ENCODE results near the gene USH2A. TPM values are rescaled to one million over a fixed set of nuclear protein-coding genes. Genes with fewer than 3 reads are reported as not detected.
A peak's percentile ranks its signal among the peaks of the same experiment; 100 is the strongest.
"Not testable (repeated sequence)": the region's sequence is repeated elsewhere in the genome, so short reads cannot be mapped to it uniquely, and the experiment has no call there.

Gene USH2A
- total RNA-seq, 1 donor from 2014 or later, result 0.05 TPM

- no peak for DNase-seq (ENCODE audit: low read depth)
Observed at GRCh38 chr1:216193839-216194443, 229.3 kb downstream of the USH2A start.

- no peak for DNase-seq (ENCODE audit: low read depth)
Observed at GRCh38 chr1:216190438-216190837, 232.8 kb downstream of the USH2A start.

GRCh38 chr1:216186816-216187215 lies 236.4 kb downstream of the USH2A start:
- DNase-seq (ENCODE audit: low read depth), result peak; percentile 13

DNA sequence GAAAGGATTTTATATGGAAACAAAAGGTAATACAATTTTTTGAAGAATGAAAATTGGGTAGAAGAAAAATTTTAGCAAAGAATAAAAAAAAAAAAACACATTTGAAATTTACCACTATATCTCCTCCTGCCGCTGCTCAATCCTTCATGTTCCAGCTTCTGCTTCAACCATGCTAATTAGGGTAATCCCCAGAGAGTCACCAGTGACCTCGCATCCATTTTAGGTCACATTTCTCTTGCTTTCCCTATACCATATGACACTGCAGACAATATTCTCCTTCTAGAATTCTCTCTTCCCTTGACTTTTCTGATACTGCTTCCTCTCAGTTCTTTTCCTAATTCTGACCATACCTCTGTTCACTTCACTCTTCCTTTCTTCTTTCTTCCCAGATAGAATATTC lies 237.1 kb downstream of the USH2A start:
- no peak for DNase-seq (ENCODE audit: low read depth)

DNA sequence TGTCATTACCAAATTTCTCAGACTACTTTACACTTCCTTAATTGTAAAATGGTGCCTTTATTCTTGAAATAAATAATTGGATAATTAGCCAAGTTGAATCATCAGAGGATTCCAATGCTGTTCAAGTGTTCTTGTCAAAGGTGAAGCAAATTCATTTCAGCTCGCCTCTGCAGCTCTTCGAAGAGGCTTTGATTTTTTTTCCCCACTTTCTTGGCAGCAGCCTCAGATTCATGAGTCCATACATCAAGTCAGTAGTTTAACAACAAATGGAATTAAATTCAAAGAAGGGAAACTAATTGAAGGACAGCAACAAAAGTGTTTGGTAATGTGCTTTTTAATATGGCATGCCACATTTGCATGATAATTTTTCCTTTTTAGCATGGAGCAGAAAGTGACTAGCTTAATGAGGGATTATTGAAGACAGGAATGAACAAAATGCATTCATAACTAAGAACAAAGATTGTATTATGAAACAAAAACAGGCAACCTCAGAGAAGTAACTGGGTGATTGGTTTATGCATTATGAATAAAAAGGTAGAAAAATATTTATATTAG lies 239.0 kb downstream of the USH2A start:
- no peak for DNase-seq (ENCODE audit: low read depth)

DNA sequence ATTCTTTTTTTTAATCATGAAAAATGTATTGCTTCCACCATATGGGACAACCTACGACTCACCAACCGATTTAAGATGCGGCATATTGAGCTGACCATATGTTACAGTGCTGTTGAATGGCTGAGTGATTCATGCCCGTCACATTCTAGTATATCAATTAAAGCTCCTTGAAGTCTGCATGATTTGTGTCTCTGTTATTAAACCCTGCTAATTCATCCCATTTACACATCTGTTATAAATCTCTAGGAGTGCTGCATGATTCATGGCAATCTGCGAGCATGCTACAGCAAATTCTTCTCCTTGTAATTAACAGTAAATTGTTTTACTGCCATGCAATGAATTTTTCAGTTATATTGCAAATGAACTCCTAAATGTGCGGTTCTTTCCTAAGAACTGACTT lies 239.8 kb downstream of the USH2A start:
- DNase-seq (ENCODE audit: low read depth), result peak; percentile 26

GRCh38 chr1:216183007-216183406 lies 240.2 kb downstream of the USH2A start:
- DNase-seq (ENCODE audit: low read depth), result peak; percentile 67

DNA sequence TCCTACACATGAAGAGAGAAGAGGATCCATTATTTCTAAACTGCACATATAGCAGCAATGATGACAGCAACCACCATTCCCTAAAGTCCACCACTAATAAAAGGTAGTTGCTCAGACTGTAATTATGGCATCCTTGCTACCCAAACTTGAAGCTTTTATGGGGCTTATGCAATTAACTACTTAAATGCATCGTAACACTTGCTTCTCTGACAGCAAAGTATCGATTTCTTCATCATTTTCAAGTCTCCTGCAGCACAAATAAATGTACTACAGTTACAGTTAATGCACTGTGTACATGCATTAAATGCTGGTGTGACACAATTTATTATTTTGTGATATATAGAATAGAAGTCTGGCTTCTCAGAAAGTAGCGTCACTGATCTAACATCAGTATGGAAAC lies 241.7 kb downstream of the USH2A start:
- no peak for DNase-seq (ENCODE audit: low read depth)

DNA sequence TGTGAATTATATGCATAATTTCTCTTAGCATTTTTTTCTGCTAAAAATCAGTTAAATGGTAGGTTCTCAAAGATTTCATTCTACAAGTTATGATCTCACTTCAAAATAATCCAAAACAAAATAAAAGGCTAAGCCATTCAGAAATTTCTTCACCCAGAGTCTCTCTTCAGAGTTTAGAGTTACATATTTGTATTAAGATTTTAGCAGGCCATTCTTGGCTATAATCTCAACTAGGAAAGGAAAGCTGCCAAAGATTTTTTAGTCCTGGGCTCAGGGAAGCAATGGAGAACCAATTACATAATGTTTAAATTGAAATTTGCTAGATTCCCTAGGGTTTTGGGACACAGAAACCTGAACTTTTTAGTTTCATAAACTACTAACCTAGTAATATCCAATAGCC lies 245.0 kb downstream of the USH2A start:
- DNase-seq (ENCODE audit: low read depth), result no peak

- DNase-seq (ENCODE audit: low read depth), result no peak
Observed at GRCh38 chr1:216176970-216177369, 246.3 kb downstream of the USH2A start.

DNA sequence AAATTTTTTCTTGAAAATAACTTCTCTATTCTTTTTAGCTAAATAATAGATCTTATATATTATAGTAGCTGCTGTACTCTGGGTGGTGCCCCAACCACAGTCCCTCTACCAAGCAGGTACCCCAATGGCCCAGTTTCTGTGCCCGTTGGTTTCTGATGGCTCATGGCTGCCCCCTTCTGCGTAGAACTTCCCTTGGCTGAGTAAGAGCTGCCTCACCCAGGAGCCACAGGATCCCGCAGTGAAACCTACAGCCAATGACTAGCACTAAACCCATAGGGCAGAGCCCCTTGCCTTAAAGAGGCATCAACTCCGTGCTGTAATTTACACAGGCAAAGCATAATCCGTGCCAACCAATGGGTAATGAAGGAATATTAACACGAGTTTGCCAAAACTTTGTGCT lies 247.5 kb downstream of the USH2A start:
- no peak for DNase-seq (ENCODE audit: low read depth)

- no peak for DNase-seq (ENCODE audit: low read depth)
Observed at GRCh38 chr1:216173376-216173995, 249.8 kb downstream of the USH2A start.

DNA sequence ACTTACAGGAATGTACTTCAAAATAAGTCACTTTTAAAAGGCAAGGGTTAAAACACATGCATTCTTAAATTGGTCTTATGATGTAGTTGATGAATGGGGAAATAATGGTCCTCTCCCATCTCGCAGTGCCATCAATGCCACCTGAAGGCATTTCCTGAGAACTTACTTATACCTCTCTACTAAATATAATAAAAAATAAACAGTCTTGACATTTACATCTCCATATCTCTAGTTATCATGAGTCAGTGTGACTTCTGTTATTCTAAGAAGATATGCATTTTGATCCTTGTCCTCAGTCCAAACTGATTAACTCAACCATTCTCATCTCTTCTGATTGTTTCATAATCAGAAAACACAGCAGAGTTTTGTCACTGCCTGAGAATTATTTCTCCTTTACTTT lies 253.9 kb downstream of the USH2A start:
- DNase-seq (ENCODE audit: low read depth), result no peak

DNA sequence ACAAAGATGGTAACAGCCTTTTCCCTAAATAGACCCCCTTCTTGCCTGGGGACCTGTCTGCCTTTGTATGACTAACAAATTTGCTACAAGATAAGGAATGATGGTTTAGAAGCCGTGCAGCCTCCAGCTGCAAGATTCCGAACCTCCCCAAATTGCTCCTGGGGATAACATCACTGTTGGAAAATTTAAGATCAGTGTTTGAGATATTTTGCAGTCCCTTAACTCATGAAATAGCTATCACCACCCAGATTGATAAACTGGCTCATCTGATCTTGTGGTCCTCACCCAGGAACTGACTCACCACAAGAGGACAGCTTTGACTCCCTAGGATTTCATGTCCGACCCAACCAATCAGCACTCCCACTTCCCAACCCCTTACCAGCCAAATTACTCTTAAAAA lies 254.7 kb downstream of the USH2A start:
- DNase-seq (ENCODE audit: low read depth), result no peak

DNA sequence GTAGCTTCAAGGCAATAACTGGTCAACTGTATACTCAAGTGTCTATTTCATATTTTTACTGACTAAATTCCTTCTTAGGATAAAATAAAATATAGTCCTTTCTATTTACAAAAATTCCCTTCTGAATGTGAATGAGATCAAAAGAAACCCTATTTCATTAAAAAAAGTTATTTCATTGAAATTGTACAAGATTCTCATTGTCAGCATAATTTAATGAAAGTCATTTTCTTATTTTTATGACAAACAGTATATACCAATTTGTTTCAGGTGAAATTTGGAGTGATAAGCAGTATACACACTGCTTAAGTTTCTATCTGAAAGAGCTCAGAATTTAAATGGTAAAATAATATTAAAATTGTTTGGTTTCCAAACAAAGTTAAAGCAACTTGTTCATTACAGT lies 269.2 kb downstream of the USH2A start:
- no peak for DNase-seq (ENCODE audit: low read depth)

DNA sequence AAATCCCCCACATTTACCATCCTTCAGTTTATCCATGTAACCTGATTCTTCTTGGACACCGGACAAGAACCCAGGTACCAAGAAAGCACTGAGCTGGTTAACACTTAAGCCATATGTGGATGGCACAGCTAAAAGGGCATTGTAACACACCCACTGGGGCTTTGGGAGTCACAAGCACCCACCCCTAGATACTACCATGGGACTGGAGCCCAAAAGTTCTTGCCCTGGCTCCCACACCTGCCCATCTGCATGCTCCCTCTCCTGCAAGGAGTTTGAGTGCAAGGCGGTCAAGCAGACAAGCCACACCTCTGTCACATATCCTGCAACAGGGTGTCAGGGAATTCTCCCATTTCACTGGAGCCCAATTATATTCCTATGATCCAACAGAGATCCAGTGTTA lies 270.1 kb downstream of the USH2A start:
- DNase-seq (ENCODE audit: low read depth), result no peak

DNA sequence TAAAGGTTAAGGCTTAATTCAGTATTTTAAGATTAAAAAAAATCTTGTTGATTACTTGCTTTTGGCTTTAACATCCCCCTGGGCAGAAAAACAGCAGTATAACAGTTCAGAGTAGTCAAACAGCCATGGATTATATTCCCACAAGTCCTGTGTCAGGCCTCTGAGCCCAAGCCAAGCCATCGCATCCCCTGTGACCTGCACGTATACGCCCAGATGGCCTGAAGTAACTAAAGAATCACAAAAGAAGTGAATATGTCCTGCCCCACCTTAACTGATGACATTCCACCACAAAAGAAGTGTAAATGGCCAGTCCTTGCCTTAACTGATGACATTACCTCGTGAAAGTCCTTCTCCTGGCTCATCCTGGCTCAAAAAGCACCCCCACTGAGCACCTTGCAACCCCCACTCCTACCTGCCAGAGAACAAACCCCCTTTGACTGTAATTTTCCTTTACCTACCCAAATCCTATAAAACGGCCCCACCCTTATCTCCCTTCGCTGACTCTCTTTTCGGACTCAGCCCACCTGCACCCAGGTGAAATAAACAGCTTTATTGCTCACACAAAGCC lies 277.7 kb downstream of the USH2A start:
- DNase-seq (ENCODE audit: low read depth), result not testable (repeated sequence)

DNA sequence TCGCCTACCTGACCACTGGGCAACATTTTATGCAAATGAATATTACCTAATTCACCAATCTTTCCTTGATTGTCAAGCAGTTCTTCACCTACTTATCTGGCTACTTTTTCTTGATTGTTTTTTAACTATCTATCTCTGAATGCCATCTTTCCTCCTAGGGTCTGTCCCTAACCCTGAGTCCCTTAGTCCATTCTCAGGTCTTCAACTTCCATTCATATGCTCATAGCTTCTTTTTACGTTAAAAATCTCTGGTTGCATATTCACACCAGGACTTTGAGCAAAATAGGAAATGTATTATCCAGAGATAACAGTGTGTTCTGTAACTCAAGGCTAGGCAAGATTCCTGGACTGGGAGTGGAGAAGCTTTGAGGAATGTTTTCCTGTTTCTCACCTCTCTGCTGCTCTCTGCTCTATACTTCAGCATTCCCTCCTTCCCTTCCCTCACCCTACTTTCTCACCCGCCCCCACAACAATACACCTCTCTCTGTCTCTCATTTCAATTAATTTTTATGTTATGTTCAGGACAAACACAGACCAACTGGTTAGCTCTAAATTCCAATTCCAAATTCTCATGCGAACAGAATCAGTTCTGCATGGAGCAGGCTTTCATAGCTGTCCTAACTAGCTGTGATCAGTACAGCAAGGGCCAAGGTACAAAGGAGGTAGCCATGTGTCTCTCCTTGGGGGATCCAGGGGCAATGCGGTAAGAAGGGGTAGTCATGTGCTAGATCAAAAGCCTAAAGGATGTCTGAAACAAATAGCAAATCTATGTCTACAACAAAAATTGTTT lies 278.4 kb downstream of the USH2A start:
- DNase-seq (ENCODE audit: low read depth), result no peak

GRCh38 chr1:216142921-216143320 lies 280.3 kb downstream of the USH2A start:
- DNase-seq (ENCODE audit: low read depth), result no peak

GRCh38 chr1:216140730-216141524 lies 282.3 kb downstream of the USH2A start:
- no peak for DNase-seq (ENCODE audit: low read depth)

GRCh38 chr1:216124192-216124781 lies 299.0 kb downstream of the USH2A start:
- DNase-seq (ENCODE audit: low read depth), result no peak
